ENCODE measurements around the gene ALKBH5. TPM values are rescaled to one million over a fixed set of nuclear protein-coding genes. Genes with fewer than 3 reads are reported as not detected.

ALKBH5 gene
- total and polyA plus RNA-seq, 2 of the 8 experiments (the other 6 are each of a cell fraction or from before 2014, with no cell fraction given), result 63.7 to 86.4 TPM

GRCh38 chr17:18173740-18174139 is 9.9 kb upstream of the ALKBH5 start:
- Histone ChIP-seq H3K4ac (replicated peaks; ENCODE audit: insufficient read length, low read depth, low read length) (no peak overlapping the region), H4K91ac (replicated peaks; ENCODE audit: insufficient read length, low read length) (no peak overlapping the region), H3K27me3 (replicated peaks in 1 of 4; ENCODE audit: control insufficient read depth in 3 of 4, extremely low read depth in 1 of 4, insufficient read depth in 3 of 4, low read length in 3 of 4) (no peaks in the 10 kb centered on the region; a peak in 1 of 7 replicates), H3K4me1 (replicated peaks in 1 of 4; ENCODE audit: control insufficient read depth in 3 of 4, insufficient read depth in 4 of 4, low read length in 3 of 4) (no peaks in the 10 kb centered on the region; a peak in 1 of 7 replicates), H3K56ac (replicated peaks; ENCODE audit: insufficient read length, low read depth, low read length) (no peak overlapping the region), H3K23ac (ENCODE audit: insufficient read length) (no peak overlapping the region), H2BK5ac (ENCODE audit: low read depth, low read length) (no peak overlapping the region), H2BK20ac (ENCODE audit: low read length) (no peak overlapping the region), H4K20me1 (replicated peaks in 1 of 2; ENCODE audit: control insufficient read depth in 1 of 2, insufficient read depth in 2 of 2, low read length in 2 of 2) (no peaks in the 10 kb centered on the region), H4K5ac (ENCODE audit: insufficient read length, low read depth, low read length) (no peak overlapping the region), H2BK15ac (ENCODE audit: low read length) (no peak overlapping the region), H3K23me2 (ENCODE audit: low read depth, low read length) (no peaks in the 10 kb centered on the region), H3K9ac (replicated peaks in 1 of 4; ENCODE audit: extremely low read depth in 1 of 4, low read depth in 3 of 4, low read length in 3 of 4) (no peak overlapping the region), H2AK5ac (ENCODE audit: low read depth, low read length) (no peak overlapping the region), H3K27ac (ENCODE audit: low read depth, low read length) (no peak overlapping the region), H3K9me3 (ENCODE audit: insufficient read depth in 2 of 2, low read depth in 1 of 2, low read length in 1 of 2) (no peaks in the 10 kb centered on the region), H4K8ac (ENCODE audit: extremely low read depth, insufficient read depth, low read length) (no peak overlapping the region; the same call in 1 of the 2 replicates), H3K18ac (ENCODE audit: extremely low read depth, low read length) (no peak overlapping the region), H3K79me1 (ENCODE audit: low read depth, low read length) (no peaks in the 10 kb centered on the region), H3K4me2 (ENCODE audit: insufficient read depth in 1 of 2, low read depth in 2 of 2, low read length in 2 of 2) (no peak overlapping the region), H3K4me3 (ENCODE audit: extremely low read depth in 1 of 4, insufficient read depth in 2 of 4, low read depth in 3 of 4, low read length in 4 of 4) (no peak overlapping the region), H2BK12ac (ENCODE audit: low read depth, low read length) (no peak overlapping the region), H3K36me3 (ENCODE audit: control insufficient read depth in 2 of 4, insufficient read depth in 4 of 4, low read length in 3 of 4) (no peaks in the 10 kb centered on the region), H3K14ac (ENCODE audit: insufficient read length) (no peak overlapping the region), H3K79me2 (ENCODE audit: control insufficient read depth in 1 of 2, insufficient read depth in 2 of 2, low read length in 2 of 2) (no peaks in the 10 kb centered on the region), H2AFZ (ENCODE audit: low read length) (no peak overlapping the region), H2BK120ac (replicated peaks; ENCODE audit: low read depth, low read length) (no peak overlapping the region)
- ChIA-PET POLR2A (ENCODE audit: partially characterized antibody) (interaction anchor here (1.5 to 2.5 kb wide), 2 partner anchors 10 kb away, joined by 6 to 12 read pairs; partner anchors contain the start of gene ALKBH5), CTCF (ENCODE audit: partially characterized antibody) (interaction anchor here (4.4 kb wide), 1 partner anchor 33 kb away, joined by 17 read pairs; no protein-coding TSS in a partner anchor)
- FAIRE-seq (no peak), DNase-seq (ENCODE audit: low read depth in 1 of 2, low spot score in 2 of 2) (no peak)
- WGBS, 2 experiments (ENCODE audit: extremely low coverage in 1 of 2, insufficient coverage in 1 of 2, insufficient read length in 1 of 2, insufficient replicate concordance in 2 of 2, low coverage in 1 of 2, low lambda C conversion rate in 2 of 2, missing lambda C conversion rate in 1 of 2), result 90% methylated on average over 14 of the region's 14 CpGs; no CpG with 5 or more reads in 1 of the 2 experiments
- no peak for TF ChIP-seq GABPA (IDR thresholded peaks at IDR 0.05; ENCODE audit: borderline replicate concordance, insufficient read depth, low read length)
- TF ChIP-seq CREB1 (IDR thresholded peaks at IDR 0.05), result no peak
- no peak for TF ChIP-seq JUN (IDR thresholded peaks at IDR 0.05; ENCODE audit: low read depth, low read length)
- TF ChIP-seq KDM5A (IDR thresholded peaks at IDR 0.05; ENCODE audit: low read length), result no peak
- TF ChIP-seq SIRT6 (IDR thresholded peaks at IDR 0.05; ENCODE audit: low read length), result no peak
- no peak for TF ChIP-seq RBBP5 (IDR thresholded peaks at IDR 0.05; ENCODE audit: borderline replicate concordance, low read depth, low read length)
- TF ChIP-seq RAD21 (IDR thresholded peaks at IDR 0.05 in 1 of 2, conservative IDR thresholded peaks at IDR 0.05 in 1 of 2; ENCODE audit: low read depth in 2 of 2, low read length in 2 of 2), result no peak
- TF ChIP-seq BRCA1 (IDR thresholded peaks at IDR 0.05; ENCODE audit: low read depth, low read length), result no peak
- no peak for TF ChIP-seq TCF12 (IDR thresholded peaks at IDR 0.05; ENCODE audit: low read depth, low read length)
- TF ChIP-seq FOSL1 (IDR thresholded peaks at IDR 0.05; ENCODE audit: insufficient read depth, low read depth, low read length), result no peak
- no peak for TF ChIP-seq RXRA (IDR thresholded peaks at IDR 0.05; ENCODE audit: insufficient read depth, low read depth, low read length)
- TF ChIP-seq GTF2F1 (IDR thresholded peaks at IDR 0.05; ENCODE audit: borderline replicate concordance, low read depth, low read length), result no peak
- TF ChIP-seq SP4 (IDR thresholded peaks at IDR 0.05; ENCODE audit: low read length), result no peak
- TF ChIP-seq TAF7 (optimal IDR thresholded peaks at IDR 0.05; ENCODE audit: borderline replicate concordance, low read depth, low read length), result no peak
- TF ChIP-seq CHD2 (IDR thresholded peaks at IDR 0.05; ENCODE audit: low read length), result no peak
